HG02610 (cell line): ENCODE measurements around the gene ABCC6.
"Not testable (repeated sequence)": the region's sequence is repeated elsewhere in the genome, so short reads cannot be mapped to it uniquely, and the experiment has no call there.

Experiments used
- ATAC-seq: cut with Tn5 transposase; IDR thresholded peaks from one replicate; pipeline ENCODE4 v1.9.1; 2021; ENCODE audit warnings: mild to moderate bottlenecking, moderate library complexity; ENCODE audit not compliant: unreplicated experiment

The ABCC6 gene

DNA sequence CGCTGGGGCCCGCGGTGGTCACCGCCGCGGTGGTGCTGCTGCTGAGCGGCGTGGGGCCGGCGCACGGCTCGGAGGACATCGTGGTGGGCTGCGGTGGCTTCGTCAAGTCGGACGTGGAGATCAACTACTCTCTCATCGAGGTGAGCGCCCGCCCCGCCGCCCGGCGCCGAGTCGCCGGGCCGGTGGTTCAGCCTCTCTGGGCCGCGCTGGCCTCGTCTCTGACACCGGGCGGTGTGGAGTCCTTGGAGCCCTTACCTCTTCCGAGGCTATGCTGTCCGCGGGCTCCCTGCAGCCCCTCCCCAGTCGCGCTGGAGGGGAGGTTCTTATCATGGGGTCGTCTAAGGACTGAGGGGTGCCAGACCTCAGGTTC is 9.4 kb upstream of the ABCC6 start:
- ATAC-seq = not testable (repeated sequence)

DNA sequence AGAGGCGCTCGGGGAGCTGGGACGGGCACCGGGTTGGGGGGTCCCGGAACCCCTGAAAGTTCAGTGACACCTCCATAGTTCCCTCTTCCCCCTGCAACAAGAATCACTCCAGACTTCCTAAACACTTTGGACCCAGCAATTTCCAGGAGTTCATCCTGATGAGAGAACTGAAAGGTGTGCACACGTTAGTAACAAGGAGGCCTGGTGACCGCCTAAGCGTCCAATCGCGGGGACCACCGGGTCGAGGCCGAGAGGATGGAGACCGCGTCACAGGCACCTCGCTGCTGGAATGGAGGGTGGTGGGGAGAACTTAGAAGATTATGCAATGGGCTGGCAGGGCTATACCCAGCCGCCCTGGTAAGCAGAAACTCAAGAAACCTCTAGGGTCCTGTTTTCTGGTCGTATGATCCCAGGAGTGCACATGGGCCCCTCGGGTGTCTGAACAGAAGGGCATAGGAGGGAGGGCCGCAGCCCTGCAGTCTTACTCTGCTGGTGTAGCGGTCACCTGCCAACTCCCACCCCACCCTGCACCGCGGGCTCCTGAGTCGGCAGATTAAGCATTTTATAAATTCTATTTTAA is 458 bp upstream of the ABCC6 start:
- ATAC-seq = not testable (repeated sequence)

DNA sequence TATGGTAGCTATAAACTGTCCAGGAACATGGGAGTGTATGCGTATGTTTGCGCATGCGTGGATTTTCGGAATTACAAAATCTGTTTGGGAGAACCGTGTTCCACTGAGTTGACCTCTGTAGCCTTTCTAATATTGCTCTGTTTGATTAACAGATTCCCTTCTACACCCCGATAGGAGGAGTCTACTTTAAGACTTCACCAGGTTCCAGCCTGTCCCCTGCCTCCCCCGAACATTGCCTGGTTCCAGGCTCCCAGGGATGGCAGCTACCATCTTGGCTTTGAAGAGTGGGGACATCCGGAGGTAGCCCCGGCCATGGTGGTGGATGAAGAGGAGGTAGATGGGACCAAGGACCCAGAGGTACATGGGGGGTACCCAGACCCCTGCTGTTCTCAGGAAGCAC is 1.9 kb downstream of the ABCC6 start:
- not testable (repeated sequence) for ATAC-seq

GRCh38 chr16:16220449-16220848 is 2.8 kb downstream of the ABCC6 start:
- ATAC-seq = not testable (repeated sequence)

- ATAC-seq = not testable (repeated sequence)
Measured at GRCh38 chr16:16218787-16219186, 4.5 kb downstream of the ABCC6 start.

DNA sequence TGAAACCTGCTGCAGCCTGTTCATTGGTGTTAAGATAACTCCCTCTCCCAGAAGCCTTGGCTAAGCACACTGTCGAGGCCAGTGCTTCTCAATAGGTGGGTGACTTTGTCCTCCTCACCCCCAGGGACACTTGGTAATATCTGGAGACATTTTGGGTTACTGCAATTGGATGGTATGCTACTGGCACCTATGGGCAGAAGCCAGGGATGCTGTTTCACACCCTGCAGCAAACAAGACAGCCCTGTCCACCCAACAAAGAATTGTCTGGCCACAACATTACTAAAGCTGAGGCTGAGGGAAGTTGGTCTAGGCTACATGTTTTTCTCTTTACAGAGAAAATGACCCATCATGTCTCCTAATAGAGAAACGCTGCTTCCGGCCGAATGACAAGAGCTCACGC is 4.9 kb downstream of the ABCC6 start:
- ATAC-seq = not testable (repeated sequence)

DNA sequence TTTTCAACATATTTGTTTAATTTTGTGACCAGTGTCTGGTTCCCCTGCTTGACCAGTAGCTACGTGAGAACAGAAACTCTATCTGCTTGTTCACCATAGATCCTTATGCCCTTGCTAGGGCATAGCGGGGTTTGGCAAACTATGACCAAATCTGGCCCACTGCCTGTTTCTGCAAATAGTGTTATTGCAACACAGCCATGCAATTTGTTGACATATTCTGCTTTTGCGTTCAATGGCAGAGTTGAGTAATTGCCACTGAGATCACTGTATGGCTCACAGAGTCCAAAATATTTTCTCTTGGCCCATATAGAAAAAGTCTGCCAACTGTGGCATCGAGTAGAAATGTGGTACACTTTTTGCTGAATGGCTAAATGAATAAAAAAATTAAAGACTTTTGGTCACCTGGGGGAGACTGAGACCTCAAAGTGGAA is 9.4 kb downstream of the ABCC6 start:
- ATAC-seq = not testable (repeated sequence)

GRCh38 chr16:16211404-16211803 is 11.9 kb downstream of the ABCC6 start:
- ATAC-seq = not testable (repeated sequence)

DNA sequence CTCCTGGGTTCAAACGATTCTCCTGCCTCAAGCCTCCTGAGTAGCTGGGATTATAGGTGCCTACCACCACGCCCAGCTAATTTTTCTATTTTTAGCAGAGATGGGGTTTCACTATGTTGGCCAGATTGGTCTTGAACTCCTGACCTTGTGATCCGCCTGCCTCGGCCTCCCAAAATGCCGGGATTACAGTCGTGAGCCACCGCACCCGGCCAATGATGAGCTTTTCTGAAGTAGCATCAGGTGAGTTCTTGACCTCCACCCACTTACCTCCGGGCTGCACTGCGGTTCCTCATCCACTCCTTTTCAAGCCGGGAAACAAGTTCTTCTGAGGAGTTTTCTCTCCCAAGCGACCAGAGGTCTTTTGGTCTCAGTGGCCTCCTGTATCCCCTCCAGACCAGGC is 14.8 kb downstream of the ABCC6 start:
- ATAC-seq = not testable (repeated sequence)

DNA sequence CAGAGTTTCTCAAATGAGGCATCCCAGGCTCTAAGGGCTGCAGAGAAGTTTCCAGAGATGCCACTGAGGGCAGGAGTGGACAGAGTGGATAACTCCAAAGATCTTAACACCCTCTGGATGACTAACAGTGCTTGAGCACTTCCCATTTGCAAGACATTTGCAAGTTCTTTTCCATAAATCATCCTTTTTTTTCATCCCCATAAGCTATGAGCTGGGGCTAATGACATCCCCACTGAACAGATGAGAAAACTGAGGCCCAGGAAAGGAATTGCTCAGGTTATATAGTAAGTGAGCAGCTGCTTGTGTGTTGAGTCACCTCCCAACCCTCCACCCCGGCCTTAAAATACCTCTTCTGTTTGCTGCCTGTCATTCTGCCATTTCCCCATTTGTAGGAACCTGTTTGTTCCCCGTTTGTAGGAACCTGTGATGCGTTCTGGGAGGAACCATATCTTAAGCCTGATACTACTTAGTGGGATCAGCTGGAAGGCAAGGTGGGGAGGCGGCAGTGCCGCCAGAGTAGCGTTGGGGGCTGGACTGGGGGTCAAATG is 15.4 kb downstream of the ABCC6 start:
- not testable (repeated sequence) for ATAC-seq

DNA sequence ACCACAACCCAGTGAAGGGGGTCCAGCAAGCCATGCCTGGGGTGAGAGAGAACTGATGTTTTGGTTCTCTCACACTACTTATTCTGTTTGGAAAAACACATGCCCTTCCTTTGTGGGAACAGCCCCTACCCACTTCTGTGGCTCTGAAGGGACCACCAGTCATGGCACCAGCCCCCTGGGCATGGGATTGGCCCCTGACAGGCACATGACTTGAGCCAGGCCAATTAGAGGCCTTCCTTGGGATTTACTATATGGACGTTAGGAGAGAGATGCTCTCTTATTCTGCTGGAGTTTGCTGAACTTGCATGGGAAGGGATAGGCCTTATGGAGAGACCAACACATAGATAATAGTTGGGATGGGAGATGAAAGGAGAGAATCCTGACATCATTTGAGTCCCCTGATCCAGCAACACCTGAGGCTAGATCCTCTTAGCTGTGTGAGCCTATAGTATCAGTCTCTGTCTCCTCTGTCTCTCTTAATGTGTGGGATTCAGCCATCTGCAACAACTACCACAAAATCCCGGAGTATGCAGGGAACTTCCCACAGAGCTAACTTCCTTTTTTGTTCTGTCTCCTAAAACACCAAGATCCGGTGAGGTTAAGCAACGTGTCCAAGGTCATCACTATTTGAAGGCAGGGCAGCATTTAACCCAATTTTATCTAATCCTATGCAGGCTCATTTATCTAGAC is 16.1 kb downstream of the ABCC6 start:
- ATAC-seq = not testable (repeated sequence)

- ATAC-seq = not testable (repeated sequence)
Measured at GRCh38 chr16:16205864-16206263, 17.4 kb downstream of the ABCC6 start.

DNA sequence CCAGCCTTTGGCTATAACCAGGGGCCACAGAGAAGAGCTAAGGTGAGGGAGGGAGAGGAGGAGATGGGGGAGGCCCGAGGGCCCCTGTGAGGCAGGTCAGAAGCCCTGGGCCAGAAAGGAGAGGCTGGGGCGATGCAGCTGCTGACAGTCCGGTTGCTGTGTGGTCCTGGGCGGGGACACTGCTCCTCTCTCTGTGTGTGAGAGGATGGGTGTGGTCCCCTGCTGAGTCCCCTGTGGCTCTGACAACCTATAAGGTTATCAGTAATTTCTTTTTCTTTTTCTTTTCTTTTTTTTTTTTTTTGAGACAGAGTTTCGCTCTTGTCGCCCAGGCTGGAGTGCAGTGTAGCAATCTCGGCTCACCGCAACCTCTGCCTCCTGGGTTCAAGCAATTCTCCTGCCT is 18.7 kb downstream of the ABCC6 start:
- ATAC-seq = not testable (repeated sequence)

DNA sequence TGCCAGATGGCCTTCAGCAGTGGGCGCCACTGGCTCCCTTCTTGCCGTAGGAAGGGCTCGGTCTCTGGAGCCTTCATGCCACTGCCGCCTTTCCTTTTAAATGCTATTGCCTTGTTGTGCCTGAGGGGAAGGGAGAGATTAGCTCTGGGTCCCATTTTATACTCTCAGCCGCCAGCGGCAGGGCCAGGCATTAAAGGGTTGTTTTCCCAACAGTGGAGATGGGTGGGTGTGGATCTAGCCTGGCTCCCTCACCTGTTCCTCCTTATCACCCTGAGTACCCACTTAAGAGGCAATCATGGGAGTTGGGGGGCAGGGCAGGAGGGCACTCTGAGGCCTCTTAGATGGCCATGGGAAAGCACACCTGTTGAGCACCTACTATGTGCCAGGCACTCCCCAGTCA is 19.8 kb downstream of the ABCC6 start:
- ATAC-seq = not testable (repeated sequence)

DNA sequence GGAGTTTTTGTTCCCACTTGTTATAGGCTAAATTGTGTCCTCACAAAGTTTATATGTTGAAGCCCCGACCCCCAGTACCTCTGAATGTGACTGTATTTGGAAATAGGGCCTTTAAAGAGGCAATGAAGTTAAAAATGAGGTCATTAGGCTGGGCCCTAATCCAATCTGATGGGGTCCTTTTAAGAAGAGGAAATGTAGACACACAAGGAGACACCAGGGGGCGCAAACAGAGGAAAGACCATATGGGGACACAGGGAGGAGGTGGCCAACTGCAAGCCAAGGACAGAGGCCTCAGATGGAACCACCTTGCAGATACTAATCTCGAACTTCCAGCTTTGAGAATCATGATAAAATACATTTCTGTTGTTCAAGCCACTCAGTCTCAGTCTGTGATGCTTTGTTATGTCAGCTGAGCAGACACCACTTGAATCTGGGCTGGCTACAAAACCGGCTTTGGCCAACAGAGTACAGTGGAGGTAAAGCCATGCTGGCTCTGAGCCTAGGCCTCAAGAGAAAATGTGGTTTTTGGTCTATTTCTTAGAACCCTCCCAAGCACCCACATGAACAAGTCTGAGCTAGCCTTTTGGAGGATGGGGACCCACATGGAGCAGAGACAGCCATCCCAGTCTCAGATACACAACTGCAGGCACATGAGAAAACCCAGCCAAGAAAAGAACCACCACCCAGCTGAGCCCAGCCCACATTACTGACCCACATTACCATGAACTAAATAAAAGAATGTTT is 20.7 kb downstream of the ABCC6 start:
- ATAC-seq = not testable (repeated sequence)

DNA sequence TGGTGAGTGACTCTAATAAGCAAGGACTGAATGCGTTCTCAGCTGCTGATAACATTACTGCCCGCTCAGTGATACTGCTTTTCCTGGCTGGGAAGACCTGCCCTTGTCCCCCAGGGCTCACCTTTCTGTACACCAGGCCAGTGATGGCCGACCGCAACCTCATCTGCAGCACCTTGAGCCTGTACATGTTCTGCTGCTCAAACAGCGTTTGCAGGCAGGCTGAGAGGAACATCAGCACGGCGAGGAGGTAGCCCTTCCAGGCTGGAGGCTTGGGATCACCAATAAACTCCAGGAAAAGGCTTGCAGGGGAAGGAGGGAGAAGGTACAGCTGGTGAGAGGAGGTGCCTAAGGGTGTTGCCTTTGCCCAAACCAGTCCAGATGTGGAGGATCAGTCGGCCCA is 21.4 kb downstream of the ABCC6 start:
- not testable (repeated sequence) for ATAC-seq

DNA sequence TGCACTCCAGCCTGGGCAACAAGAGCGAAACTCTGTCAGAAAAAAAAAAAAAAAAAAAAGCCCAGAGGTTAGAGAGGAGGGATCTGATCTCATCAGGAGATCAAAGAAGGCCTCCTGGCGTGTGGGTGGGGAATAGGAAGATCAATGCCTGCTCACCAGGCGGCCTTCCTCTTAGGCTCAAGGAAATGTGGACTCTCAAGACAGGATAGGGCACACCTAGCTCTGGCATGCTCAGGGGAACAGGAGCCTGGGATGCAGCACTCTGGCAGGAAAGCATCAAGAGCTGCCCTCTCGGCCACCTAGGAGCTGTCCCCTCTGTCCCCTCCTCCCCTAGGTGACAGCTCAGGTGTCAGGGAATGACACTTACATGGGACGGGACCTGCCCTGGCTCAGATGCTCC is 22.9 kb downstream of the ABCC6 start:
- ATAC-seq = not testable (repeated sequence)

GRCh38 chr16:16199428-16199827 is 23.9 kb downstream of the ABCC6 start:
- peak; percentile 59 for ATAC-seq

GRCh38 chr16:16197966-16198365 is 25.3 kb downstream of the ABCC6 start:
- no peak for ATAC-seq

- no peak for ATAC-seq
Measured at GRCh38 chr16:16197331-16197730, 26.0 kb downstream of the ABCC6 start.

DNA sequence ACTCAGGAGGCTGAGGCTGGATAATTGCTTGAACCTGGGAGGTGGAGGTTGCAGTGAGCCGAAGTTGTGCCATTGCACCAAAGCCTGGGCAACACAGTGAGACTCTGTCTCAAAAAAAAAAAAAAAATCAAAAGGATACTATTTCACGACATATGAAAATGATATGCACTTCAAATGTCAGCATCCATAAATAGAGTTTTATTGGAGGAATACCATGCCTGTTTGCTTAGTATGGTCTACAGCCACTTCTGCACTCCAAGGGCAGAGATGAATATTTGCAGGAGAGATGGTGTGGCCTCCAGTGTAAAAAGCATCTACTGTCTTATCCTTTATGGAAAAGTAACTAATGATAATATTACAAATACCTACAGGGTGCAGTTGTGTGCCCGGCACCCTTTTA is 27.2 kb downstream of the ABCC6 start:
- ATAC-seq = no peak
